NCI-H446 (cell line): ENCODE measurements around the gene C11orf24.
"Not testable (repeated sequence)": the region's sequence is repeated elsewhere in the genome, so short reads cannot be mapped to it uniquely, and the experiment has no call there.

ENCODE experiments used
- DNase-seq, 2 experiments: peaks; one replicate each; lab custom pipeline; 2025; lab: John Stamatoyannopoulos, UW

C11orf24 gene

DNA sequence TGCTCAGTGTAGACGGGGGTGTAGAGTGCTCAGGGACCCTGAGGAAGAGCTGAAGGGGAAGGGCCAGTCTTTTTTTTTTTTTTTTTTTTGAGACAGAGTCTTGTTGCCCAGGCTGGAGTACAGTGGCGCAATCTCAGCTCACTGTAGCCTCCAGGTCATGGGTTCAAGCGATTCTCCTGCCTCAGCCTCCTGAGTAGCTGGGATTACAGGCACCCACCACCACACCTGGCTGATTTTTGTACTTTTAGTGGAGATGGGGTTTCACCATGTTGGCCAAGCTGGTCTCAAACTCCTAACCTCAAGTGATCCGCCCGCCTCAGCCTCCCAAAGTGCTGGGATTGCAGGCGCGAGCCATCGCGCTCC lies 27.7 kb upstream of the C11orf24 start:
- not testable (repeated sequence) for DNase-seq

GRCh38 chr11:68298659-68299516 lies 27.1 kb upstream of the C11orf24 start:
- DNase-seq, result no peak

DNA sequence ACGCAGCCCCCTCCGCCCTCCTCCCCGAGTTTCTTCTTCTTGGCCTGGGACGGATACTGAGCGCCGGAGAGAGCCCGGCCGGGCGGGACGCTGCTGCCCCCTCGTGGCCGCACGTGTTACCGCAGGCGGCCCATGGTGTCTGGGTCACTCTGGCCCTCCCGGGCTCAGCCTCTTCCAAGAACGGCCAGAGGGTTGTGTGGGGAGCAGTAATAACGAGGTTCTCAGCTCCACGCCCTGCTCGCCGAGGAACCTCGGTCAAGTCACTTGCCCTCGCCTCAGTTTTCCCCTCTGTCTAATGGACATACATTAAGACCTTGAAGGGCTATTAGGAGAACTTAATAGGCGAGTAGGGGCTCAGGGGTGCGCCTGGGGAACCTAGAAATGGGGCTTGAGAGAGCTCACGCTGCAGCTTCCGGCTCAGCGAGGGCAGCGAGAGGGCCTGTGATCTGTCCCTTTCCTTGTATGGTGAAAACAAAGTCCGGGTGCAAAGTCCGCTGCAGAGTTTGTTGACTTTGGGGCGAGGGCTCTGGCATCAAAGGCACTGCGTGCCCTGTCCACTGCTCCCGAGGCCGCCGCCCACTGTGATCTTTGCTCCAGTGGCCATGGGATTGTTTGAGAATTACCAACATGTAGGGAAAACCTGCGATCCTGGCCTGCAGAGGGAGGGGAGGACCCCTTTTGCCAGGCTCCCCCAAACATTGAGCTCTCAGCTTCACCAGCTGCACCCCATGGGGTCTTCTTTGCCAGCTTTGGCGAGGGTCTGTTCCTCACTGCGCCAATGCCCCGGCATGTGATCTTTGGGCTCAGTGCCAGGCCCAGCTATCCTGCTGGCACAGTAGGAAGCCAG lies 26.3 kb upstream of the C11orf24 start:
- DNase-seq, result peak; percentile 27 to 76

DNA sequence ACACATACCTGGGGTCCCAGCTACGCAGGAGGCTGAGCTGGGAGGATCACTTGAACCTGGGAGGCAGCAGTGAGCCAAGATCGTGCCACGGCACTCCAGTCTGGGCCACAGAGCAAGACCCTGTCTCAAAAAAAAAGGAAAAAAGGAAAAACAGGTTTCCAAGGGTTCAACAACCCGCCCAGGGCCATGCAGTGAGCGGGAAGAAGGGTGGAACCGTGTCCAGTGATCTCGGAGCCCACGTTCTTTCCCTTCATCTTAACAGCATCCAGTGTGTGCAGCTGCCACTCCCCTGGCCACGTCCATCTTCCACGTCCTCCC lies 25.7 kb upstream of the C11orf24 start:
- DNase-seq, result no peak

DNA sequence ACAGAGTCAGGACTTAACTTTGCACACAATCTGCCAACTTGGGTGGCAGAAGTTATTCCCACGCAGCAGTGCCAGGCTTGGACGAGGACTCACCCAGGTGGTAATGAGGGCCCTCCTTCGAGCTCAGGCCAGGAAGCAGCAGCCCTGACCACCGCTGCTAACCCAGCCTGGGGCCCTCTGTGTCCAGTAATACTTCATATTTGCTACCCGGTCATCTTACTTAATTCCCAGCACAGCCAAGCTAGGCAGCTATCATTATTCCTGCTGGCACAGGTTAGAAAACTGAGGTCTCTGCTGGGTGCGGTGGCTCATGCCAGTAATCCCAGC lies 25.2 kb upstream of the C11orf24 start:
- no peak for DNase-seq

DNA sequence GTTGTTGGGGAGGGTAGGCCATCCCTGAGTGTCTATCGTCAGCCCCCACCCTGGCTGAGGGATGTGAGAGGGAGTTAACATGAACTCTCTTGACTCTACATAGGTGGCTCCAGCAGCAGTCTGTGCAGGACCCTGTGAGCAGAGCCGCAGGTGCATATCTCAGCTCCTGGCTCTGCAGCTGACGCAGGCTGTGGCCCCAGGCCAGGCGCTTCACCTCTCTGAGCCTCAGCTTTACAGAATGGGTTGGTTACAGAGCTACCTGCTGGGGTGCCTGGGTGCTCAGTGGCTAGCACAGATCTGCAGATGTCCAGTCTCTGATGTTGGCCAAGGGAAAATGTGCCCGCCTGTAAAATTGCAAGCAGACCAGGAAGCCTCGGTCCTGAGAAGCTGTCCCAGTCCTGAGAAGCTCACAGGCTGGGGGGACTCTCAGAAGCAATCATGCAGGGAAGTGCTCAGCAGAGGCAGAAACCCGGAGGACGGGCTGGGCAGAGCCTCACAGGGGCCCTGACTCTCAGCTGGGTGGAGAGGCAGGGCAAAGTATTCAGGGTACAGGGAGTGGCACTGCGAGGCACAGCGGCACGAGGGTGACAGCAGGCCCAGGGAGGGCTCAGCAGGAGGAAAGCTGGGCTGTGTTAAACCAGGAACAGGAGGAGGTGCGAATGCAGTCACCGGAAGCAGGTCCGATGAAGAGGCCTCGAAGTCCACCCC lies 24.7 kb upstream of the C11orf24 start:
- no peak for DNase-seq

- DNase-seq, result no peak
Observed at GRCh38 chr11:68295940-68296339, 24.2 kb upstream of the C11orf24 start.

GRCh38 chr11:68295271-68295670 lies 23.5 kb upstream of the C11orf24 start:
- DNase-seq, result no peak

GRCh38 chr11:68293708-68294107 lies 21.9 kb upstream of the C11orf24 start:
- DNase-seq, result no peak

- no peak for DNase-seq
Observed at GRCh38 chr11:68289456-68289855, 17.7 kb upstream of the C11orf24 start.

DNA sequence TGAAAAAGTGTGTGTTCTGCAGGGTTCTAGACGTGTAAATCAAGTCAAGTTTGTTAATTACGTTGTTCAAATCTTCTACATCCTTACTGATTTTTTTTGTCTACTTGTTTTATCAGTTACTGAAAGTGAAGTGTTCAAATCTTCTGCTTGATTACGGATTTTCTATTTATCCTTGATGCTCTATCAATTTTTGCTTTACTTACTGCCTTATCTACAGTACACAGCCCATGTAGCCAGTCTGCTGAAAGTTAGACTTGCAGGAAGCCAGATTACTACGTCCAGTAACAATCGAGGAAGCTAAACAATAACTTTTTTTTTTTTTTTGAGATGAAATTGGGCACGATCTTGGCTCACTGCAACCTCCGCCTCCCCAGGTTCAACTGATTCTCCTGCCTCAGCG lies 15.6 kb upstream of the C11orf24 start:
- DNase-seq, result no peak

- DNase-seq, result not testable (repeated sequence)
Observed at GRCh38 chr11:68284588-68284987, 12.8 kb upstream of the C11orf24 start.

DNA sequence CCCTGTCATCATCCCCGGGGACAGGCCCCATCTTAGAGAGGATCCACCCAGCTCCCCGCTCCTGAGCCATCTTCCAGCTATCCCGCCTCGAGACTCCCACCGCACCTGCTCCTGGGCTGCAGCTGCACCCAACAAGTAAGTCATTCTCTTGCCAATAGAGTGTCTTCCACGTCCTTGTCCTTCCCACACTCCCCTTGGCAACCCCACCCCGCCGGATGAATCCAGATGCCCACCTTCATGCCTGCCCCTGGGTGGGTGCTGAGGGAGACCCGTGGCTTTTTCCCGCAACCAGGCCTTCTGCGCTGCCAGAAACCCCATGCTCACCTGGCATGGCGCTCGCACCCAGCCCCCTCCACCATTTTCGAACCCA lies 11.1 kb upstream of the C11orf24 start:
- DNase-seq, result no peak

DNA sequence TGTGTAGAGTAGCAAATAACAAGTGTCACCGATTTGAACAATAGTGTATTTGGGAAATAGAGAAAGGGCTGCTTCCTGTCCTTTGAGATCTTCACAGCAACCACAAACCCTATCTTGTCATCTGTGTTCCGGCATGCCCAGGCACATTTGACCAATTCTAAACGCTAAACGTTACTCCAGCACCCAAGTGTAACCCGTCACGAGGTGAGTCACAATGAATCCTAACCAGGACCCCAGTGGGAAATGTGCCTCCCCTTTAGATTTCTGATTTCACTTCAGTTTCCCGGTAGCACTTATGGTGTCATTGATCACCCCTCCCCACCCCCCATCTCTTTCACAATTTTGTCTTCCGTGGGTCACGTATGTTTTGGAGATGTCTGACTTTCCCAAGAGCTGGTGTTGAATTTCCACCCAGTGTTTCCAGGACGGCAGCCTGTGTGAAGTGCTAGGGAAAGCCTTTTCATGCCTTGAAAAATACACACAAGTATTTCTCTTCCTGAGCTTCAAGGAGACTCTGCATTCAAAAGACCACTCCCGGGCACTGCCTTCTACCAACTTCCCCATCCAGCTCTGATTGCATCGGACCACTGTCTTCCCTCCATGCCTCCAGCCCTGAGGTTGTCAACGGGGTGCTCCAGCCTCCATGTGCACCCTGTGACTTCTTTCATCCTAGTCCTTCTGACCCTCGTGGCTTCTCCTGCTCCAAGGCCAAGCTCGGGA lies 10.5 kb upstream of the C11orf24 start:
- DNase-seq, result no peak

- no peak for DNase-seq
Observed at GRCh38 chr11:68279676-68280075, 7.9 kb upstream of the C11orf24 start.

- no peak for DNase-seq
Observed at GRCh38 chr11:68276861-68277260, 5.1 kb upstream of the C11orf24 start.

- no peak for DNase-seq
Observed at GRCh38 chr11:68275721-68276507, 4.1 kb upstream of the C11orf24 start.

DNA sequence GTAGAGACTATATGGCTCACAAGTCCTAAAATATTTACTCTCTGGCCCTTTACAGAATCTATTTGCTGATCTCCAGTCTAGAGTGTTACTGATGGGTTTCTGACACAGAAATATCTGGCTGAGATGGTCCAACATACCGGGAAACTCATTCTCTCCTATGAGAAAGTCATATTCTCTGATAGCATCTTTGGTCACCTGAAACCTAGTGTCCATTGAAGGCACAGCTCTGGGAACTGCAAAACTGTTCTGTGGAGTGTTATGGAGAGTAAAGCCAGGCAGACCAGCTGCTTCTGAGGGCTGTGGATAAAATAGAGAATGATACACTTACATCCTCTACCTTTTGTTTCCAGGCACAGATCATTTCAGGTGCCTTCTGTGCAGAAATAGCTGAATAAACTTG lies 2.5 kb upstream of the C11orf24 start:
- DNase-seq, result no peak

DNA sequence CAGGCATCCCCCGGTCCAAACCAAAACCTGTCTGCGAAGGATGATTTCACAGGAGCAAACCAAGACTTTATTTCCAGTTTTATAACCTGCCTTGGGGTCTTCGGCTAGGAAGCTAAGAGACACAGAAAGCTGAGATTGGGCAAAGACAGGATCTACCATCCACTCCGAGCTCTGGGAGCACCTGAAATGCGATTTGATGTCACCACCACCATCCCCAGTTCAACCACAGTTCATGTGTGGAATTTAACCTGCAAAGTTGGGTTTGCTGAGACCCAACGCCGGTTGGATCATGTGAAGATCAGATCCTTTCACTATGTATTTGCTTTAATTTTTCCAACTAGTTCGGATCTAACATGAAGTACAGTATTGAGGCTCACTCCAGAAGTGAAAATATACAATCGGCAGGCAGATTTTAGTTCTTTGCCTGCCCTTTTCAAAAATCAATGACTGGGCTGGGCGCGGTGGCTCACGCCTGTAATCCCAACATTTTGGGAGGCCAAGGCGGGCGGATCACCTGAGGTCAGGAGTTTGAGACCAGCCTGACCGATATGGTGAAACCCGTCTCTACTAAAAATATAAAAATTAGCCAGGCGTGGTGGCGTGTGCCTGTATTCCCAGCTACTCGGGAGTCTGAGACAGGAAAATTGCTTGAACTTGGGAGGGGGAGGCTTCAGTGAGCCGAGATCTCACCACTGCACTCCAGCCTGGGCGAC lies 1.4 kb upstream of the C11orf24 start:
- DNase-seq, result no peak

DNA sequence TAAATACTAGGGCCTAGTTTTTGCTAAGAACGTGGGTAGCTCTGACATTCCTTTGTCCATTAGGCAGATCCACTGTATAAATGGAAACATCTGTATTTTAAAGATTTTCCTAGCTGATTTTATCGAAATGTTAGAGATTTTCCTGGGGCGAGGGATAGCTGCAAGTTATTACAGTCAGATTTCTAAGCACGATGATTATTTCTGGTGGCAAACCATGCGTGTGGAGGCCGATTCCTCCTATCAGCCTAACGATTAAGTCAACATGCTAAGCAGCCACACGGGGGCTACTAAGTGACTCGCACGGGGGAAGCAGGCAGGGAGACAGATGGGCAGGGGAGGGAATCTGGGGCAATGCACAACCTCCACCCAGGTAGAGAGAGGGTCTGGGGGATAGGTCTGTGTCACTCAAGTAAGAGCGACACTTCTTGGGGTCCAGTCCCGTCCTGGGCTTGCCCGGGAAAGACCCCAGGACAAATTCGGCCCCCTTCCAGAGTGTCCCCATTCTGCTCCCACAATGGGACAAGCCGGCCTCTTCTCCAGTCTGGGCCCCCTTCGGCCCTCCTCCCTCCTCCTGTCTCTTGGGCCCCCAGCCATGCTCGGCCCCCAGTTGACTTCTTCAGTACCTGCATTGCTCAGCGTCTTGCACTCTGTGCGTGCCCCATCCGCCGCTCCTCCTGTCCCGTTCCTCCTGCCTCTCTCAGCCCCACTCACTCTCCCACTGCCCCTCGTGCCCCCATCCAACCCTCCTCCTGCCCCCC lies 571 bp downstream of the C11orf24 start:
- DNase-seq, result peak; percentile 52 to 70
